ENCODE data around the gene GLIPR1L2. TPM values are rescaled to one million over a fixed set of nuclear protein-coding genes. Genes with fewer than 3 reads are reported as not detected.

The GLIPR1L2 gene
- total RNA-seq, 1 donor from 2014 or later, result 0.40 TPM

GRCh38 chr12:75378354-75378753 lies 12.5 kb upstream of the GLIPR1L2 start:
- H3K27me3 Mint-ChIP-seq (ENCODE audit: low read depth), result no peaks in the 10 kb centered on the region
- no peak for DNase-seq (ENCODE audit: low read depth, low spot score)
- no peak overlapping the region for H3K27ac Mint-ChIP-seq (ENCODE audit: unreplicated experiment)
- H3K36me3 Mint-ChIP-seq (ENCODE audit: low read depth), result no peaks in the 10 kb centered on the region
- TF ChIP-seq CTCF (conservative IDR thresholded peaks at IDR 0.05), result no peak
- H3K4me3 Mint-ChIP-seq, result no peak overlapping the region
- H3K9me3 Mint-ChIP-seq, result peaks cover 8% of the 10 kb centered on the region
- H3K4me1 Mint-ChIP-seq, result no peaks in the 10 kb centered on the region

- H3K27ac Mint-ChIP-seq (ENCODE audit: unreplicated experiment), result no peak overlapping the region
- H3K27me3 Mint-ChIP-seq (ENCODE audit: low read depth), result no peaks in the 10 kb centered on the region
- H3K4me1 Mint-ChIP-seq, result peaks cover 36% of the 10 kb centered on the region
- H3K4me3 Mint-ChIP-seq, result no peak overlapping the region
- H3K36me3 Mint-ChIP-seq (ENCODE audit: low read depth), result peaks cover 2% of the 10 kb centered on the region
- H3K9me3 Mint-ChIP-seq, result no peaks in the 10 kb centered on the region
- DNase-seq (ENCODE audit: low read depth, low spot score), result no peak
- no peak for TF ChIP-seq CTCF (conservative IDR thresholded peaks at IDR 0.05)
These were observed 1.8 kb upstream of the GLIPR1L2 start for GRCh38 chr12:75389061-75389460.

GRCh38 chr12:75389706-75390105 lies 1.2 kb upstream of the GLIPR1L2 start:
- no peak overlapping the region for H3K27ac Mint-ChIP-seq (ENCODE audit: unreplicated experiment)

GRCh38 chr12:75390156-75390898 lies 562 bp upstream of the GLIPR1L2 start:
- no peak for DNase-seq (ENCODE audit: low read depth, low spot score)
- H3K4me1 Mint-ChIP-seq, result peaks cover 36% of the 10 kb centered on the region
- H3K27ac Mint-ChIP-seq (ENCODE audit: unreplicated experiment), result no peak overlapping the region
- H3K4me3 Mint-ChIP-seq, result peak overlapping the region; percentile 93
- no peak for TF ChIP-seq CTCF (conservative IDR thresholded peaks at IDR 0.05)
- H3K9me3 Mint-ChIP-seq, result no peaks in the 10 kb centered on the region
- peaks cover 2% of the 10 kb centered on the region for H3K36me3 Mint-ChIP-seq (ENCODE audit: low read depth)
- H3K27me3 Mint-ChIP-seq (ENCODE audit: low read depth), result no peaks in the 10 kb centered on the region

More at GRCh38 chr12:75389706-75390105, 1.2 kb upstream of the GLIPR1L2 start:
- peaks cover 36% of the 10 kb centered on the region for H3K4me1 Mint-ChIP-seq
- TF ChIP-seq CTCF (conservative IDR thresholded peaks at IDR 0.05), result no peak
- no peak for DNase-seq (ENCODE audit: low read depth, low spot score)
- H3K9me3 Mint-ChIP-seq, result no peaks in the 10 kb centered on the region
- no peaks in the 10 kb centered on the region for H3K27me3 Mint-ChIP-seq (ENCODE audit: low read depth)
- peaks cover 2% of the 10 kb centered on the region for H3K36me3 Mint-ChIP-seq (ENCODE audit: low read depth)
- no peak overlapping the region for H3K4me3 Mint-ChIP-seq

GRCh38 chr12:75404231-75404630 lies 13.3 kb downstream of the GLIPR1L2 start:
- H3K4me3 Mint-ChIP-seq, result no peak overlapping the region
- no peaks in the 10 kb centered on the region for H3K4me1 Mint-ChIP-seq
- no peaks in the 10 kb centered on the region for H3K36me3 Mint-ChIP-seq (ENCODE audit: low read depth)
- no peaks in the 10 kb centered on the region for H3K27me3 Mint-ChIP-seq (ENCODE audit: low read depth)
- no peak overlapping the region for H3K27ac Mint-ChIP-seq (ENCODE audit: unreplicated experiment)
- H3K9me3 Mint-ChIP-seq, result no peaks in the 10 kb centered on the region
- DNase-seq (ENCODE audit: low read depth, low spot score), result no peak
- TF ChIP-seq CTCF (conservative IDR thresholded peaks at IDR 0.05), result no peak
